NCI-H1105 treated with DMSO at 0.1 percent for 48 hours (cell line): ENCODE measurements around the gene LASP1.

Source experiments
- DNase-seq: peaks from one replicate; lab custom pipeline; 2025; lab: John Stamatoyannopoulos, UW

The LASP1 gene

GRCh38 chr17:38870259-38871165 is 654 bp downstream of the LASP1 start:
- peak; percentile 33 for DNase-seq

- no peak for DNase-seq
Observed at GRCh38 chr17:38871247-38872015, 1.6 kb downstream of the LASP1 start.

- no peak for DNase-seq
Observed at GRCh38 chr17:38872027-38872511, 2.2 kb downstream of the LASP1 start.

GRCh38 chr17:38872671-38873385 is 3.0 kb downstream of the LASP1 start:
- DNase-seq = no peak

GRCh38 chr17:38873640-38874380 is 4.0 kb downstream of the LASP1 start:
- no peak for DNase-seq

GRCh38 chr17:38874505-38875400 is 4.9 kb downstream of the LASP1 start:
- DNase-seq = no peak

- no peak for DNase-seq
Observed at GRCh38 chr17:38875477-38876075, 5.7 kb downstream of the LASP1 start.

- no peak for DNase-seq
Observed at GRCh38 chr17:38877130-38877851, 7.4 kb downstream of the LASP1 start.

GRCh38 chr17:38879878-38880665 is 10.2 kb downstream of the LASP1 start:
- DNase-seq = peak; percentile 0

- no peak for DNase-seq
Observed at GRCh38 chr17:38881600-38882191, 11.8 kb downstream of the LASP1 start.

- DNase-seq = no peak
Observed at GRCh38 chr17:38882870-38883269, 13.0 kb downstream of the LASP1 start.

- DNase-seq = no peak
Observed at GRCh38 chr17:38883592-38884526, 14.0 kb downstream of the LASP1 start.

- DNase-seq = no peak
Observed at GRCh38 chr17:38885044-38885727, 15.3 kb downstream of the LASP1 start.

GRCh38 chr17:38885728-38886642 is 16.1 kb downstream of the LASP1 start:
- peak; percentile 17 for DNase-seq

GRCh38 chr17:38886643-38887010 is 16.8 kb downstream of the LASP1 start:
- no peak for DNase-seq
